Trophoblast cell (in vitro differentiated cells and primary cell): ENCODE data around the gene TMEM91.

Source experiments
- DNase-seq, 2 donors: peaks; one replicate each; pipeline ENCODE4 v3.0.0-alpha.2; 2016
- H2AFZ ChIP-seq: 2 replicates; pipeline ENCODE4 v1.6.1; 2013; ENCODE audit warnings: low read length, moderate library complexity, mild to moderate bottlenecking; ENCODE audit not compliant: insufficient read depth, poor library complexity
- H2AK5ac ChIP-seq: 2 replicates; pipeline ENCODE4 v1.6.1; 2013; ENCODE audit warnings: mild to moderate bottlenecking, low read length
- H2BK120ac ChIP-seq: 2 replicates; pipeline ENCODE4 v1.6.1; 2013; ENCODE audit warnings: low read length, mild to moderate bottlenecking, moderate library complexity; ENCODE audit not compliant: insufficient read depth, poor library complexity
- H2BK12ac ChIP-seq: 2 replicates; pipeline ENCODE4 v1.6.1; 2013; ENCODE audit warnings: mild to moderate bottlenecking, low read length, moderate library complexity
- H2BK5ac ChIP-seq: 2 replicates; pipeline ENCODE4 v1.6.1; 2013; ENCODE audit warnings: low read length, low read depth, moderate library complexity, mild to moderate bottlenecking; ENCODE audit not compliant: poor library complexity
- H3K14ac ChIP-seq: 2 replicates; pipeline ENCODE4 v1.6.1; 2013; ENCODE audit warnings: mild to moderate bottlenecking, low read length
- H3K18ac ChIP-seq: 2 replicates; pipeline ENCODE4 v1.6.1; 2013; ENCODE audit warnings: mild to moderate bottlenecking, low read length
- H3K23ac ChIP-seq: 2 replicates; pipeline ENCODE4 v1.6.1; 2013; ENCODE audit warnings: low read length
- H3K27ac ChIP-seq: 2 replicates; pipeline ENCODE4 v1.5.1; 2013; ENCODE audit warnings: low read depth, mild to moderate bottlenecking, inconsistent platforms, low read length, moderate library complexity
- H3K27me3 ChIP-seq: 2 replicates; pipeline ENCODE4 v1.6.1; 2013; ENCODE audit warnings: inconsistent platforms, mild to moderate bottlenecking, low read length, moderate library complexity; ENCODE audit not compliant: insufficient read depth
- H3K36me3 ChIP-seq, 2 experiments: 1 replicate in 1 of 2; 2 replicates in 1 of 2; pipeline ENCODE4 v1.6.1; 2013; ENCODE audit warnings: low read length in 2 of 2, mild to moderate bottlenecking in 2 of 2, moderate library complexity in 1 of 2; ENCODE audit not compliant: insufficient read depth in 2 of 2, control insufficient read depth in 1 of 2
- H3K4ac ChIP-seq: 2 replicates; pipeline ENCODE4 v1.6.1; 2013; ENCODE audit warnings: low read depth, mild to moderate bottlenecking, low read length, moderate library complexity
- H3K4me1 ChIP-seq, 2 experiments: 1 replicate in 1 of 2; 2 replicates in 1 of 2; pipeline ENCODE4 v1.6.1; 2013; ENCODE audit warnings: low read length in 2 of 2, mild to moderate bottlenecking in 2 of 2, moderate library complexity in 1 of 2; ENCODE audit not compliant: insufficient read depth in 2 of 2, control insufficient read depth in 1 of 2
- H3K4me2 ChIP-seq: 2 replicates; pipeline ENCODE4 v1.6.1; 2013; ENCODE audit warnings: inconsistent platforms, mild to moderate bottlenecking, low read length, moderate library complexity
- H3K4me3 ChIP-seq: 2 replicates; pipeline ENCODE4 v1.5.1; 2013; ENCODE audit warnings: mild to moderate bottlenecking, low read depth, low read length, inconsistent platforms
- H3K79me1 ChIP-seq: one replicate; pipeline ENCODE4 v1.6.1; 2013; ENCODE audit warnings: low read length
- H3K79me2 ChIP-seq: 2 replicates; pipeline ENCODE4 v1.6.1; 2013; ENCODE audit warnings: low read length, mild to moderate bottlenecking; ENCODE audit not compliant: control insufficient read depth, insufficient read depth, poor library complexity
- H3K9ac ChIP-seq: 2 replicates; pipeline ENCODE4 v1.6.1; 2013; ENCODE audit warnings: mild to moderate bottlenecking, low read length
- H3K9me3 ChIP-seq: 2 replicates; pipeline ENCODE4 v1.6.1; 2013; ENCODE audit warnings: low read depth, mild to moderate bottlenecking, control low read depth, inconsistent platforms, low read length; ENCODE audit not compliant: insufficient read depth
- H4K12ac ChIP-seq: 2 replicates; pipeline ENCODE4 v1.6.1; 2013; ENCODE audit warnings: low read depth, mild to moderate bottlenecking, low read length, moderate library complexity
- H4K8ac ChIP-seq: 2 replicates; pipeline ENCODE4 v1.6.1; 2013; ENCODE audit warnings: low read depth, mild to moderate bottlenecking, low read length, moderate library complexity
- H4K91ac ChIP-seq: one replicate; pipeline ENCODE4 v1.6.1; 2013; ENCODE audit warnings: low read depth, mild to moderate bottlenecking, low read length, moderate library complexity
- WGBS: extraction: QIAGEN DNeasy Blood & Tissue Kit; methylation state at CpG from one replicate; pipeline ENCODE4 v1.1.7; 2013; ENCODE audit warnings: missing lambda C conversion rate; ENCODE audit not compliant: insufficient read length, insufficient coverage; ENCODE audit errors: extremely low coverage; 5-methylcytosine and 5-hydroxymethylcytosine counted together

The TMEM91 gene

GRCh38 chr19:41424335-41425173 is 48.2 kb downstream of the TMEM91 start:
- Histone ChIP-seq H4K91ac (no peak overlapping the region), H3K9me3 (no peaks in the 10 kb centered on the region), H3K14ac (no peak overlapping the region), H4K12ac (no peak overlapping the region), H2BK12ac (no peak overlapping the region), H2AK5ac (no peak overlapping the region), H3K4me3 (peak overlapping the region; percentile 14), H3K18ac (no peak overlapping the region), H3K27ac (no peak overlapping the region), H4K8ac (no peak overlapping the region), H3K4me1 (peaks cover 14% of the 10 kb centered on the region in 2 experiments), H3K4ac (no peak overlapping the region), H3K9ac (no peak overlapping the region), H2BK120ac (no peak overlapping the region), H2BK5ac (no peak overlapping the region), H3K79me1 (peaks cover 7% of the 10 kb centered on the region), H3K23ac (no peak overlapping the region), H3K36me3 (peaks cover 31 to 39% of the 10 kb centered on the region in 2 experiments), H3K4me2 (no peak overlapping the region), H3K79me2 (peaks cover 3% of the 10 kb centered on the region), H3K27me3 (no peaks in the 10 kb centered on the region), H2AFZ (no peak overlapping the region)
- WGBS: no CpG with 5 or more reads among the region's 21 CpGs
- no peak for DNase-seq

- H2BK120ac ChIP-seq: no peak overlapping the region
- no peak overlapping the region for H2BK5ac ChIP-seq
- no peak overlapping the region for H2AFZ ChIP-seq
- H3K9me3 ChIP-seq: no peaks in the 10 kb centered on the region
- H2BK12ac ChIP-seq: no peak overlapping the region
- H3K18ac ChIP-seq: no peak overlapping the region
- no CpG with 5 or more reads among the region's 28 CpGs for WGBS
- H4K12ac ChIP-seq: no peak overlapping the region
- no peak overlapping the region for H3K4ac ChIP-seq
- H3K27ac ChIP-seq: no peak overlapping the region
- H3K14ac ChIP-seq: no peak overlapping the region
- H2AK5ac ChIP-seq: no peak overlapping the region
- DNase-seq: no peak
- no peak overlapping the region for H3K9ac ChIP-seq
- no peaks in the 10 kb centered on the region for H3K27me3 ChIP-seq
- no peak overlapping the region for H3K23ac ChIP-seq
- peaks cover 3% of the 10 kb centered on the region for H3K79me2 ChIP-seq
- H4K91ac ChIP-seq: no peak overlapping the region
- no peak overlapping the region for H4K8ac ChIP-seq
- peaks cover 14% of the 10 kb centered on the region in 2 experiments for H3K4me1 ChIP-seq
- H3K36me3 ChIP-seq: peaks cover 31 to 35% of the 10 kb centered on the region in 2 experiments
- H3K4me2 ChIP-seq: no peak overlapping the region
- no peak overlapping the region for H3K4me3 ChIP-seq
- H3K79me1 ChIP-seq: peaks cover 7% of the 10 kb centered on the region
Measured at GRCh38 chr19:41425174-41426115, 49.1 kb downstream of the TMEM91 start.

- Histone ChIP-seq H3K9ac (no peak overlapping the region), H3K4ac (no peak overlapping the region), H2AFZ (no peak overlapping the region), H2AK5ac (peak overlapping the region; percentile 60), H2BK120ac (no peak overlapping the region), H2BK5ac (peak overlapping the region; percentile 58), H4K8ac (peak overlapping the region; percentile 86), H2BK12ac (peak overlapping the region; percentile 10), H4K91ac (peak overlapping the region; percentile 71), H3K4me2 (peak overlapping the region; percentile 84), H3K4me1 (peaks cover 14% of the 10 kb centered on the region in 2 experiments), H3K36me3 (peaks cover 35 to 37% of the 10 kb centered on the region in 2 experiments), H3K27me3 (no peaks in the 10 kb centered on the region), H4K12ac (no peak overlapping the region), H3K27ac (no peak overlapping the region), H3K18ac (no peak overlapping the region), H3K4me3 (no peak overlapping the region), H3K14ac (peak overlapping the region; percentile 74), H3K79me1 (peaks cover 7% of the 10 kb centered on the region), H3K23ac (no peak overlapping the region), H3K9me3 (no peaks in the 10 kb centered on the region), H3K79me2 (peaks cover 3% of the 10 kb centered on the region)
- no peak for DNase-seq
- WGBS: no CpG with 5 or more reads among the region's 36 CpGs
Measured at GRCh38 chr19:41426116-41426841, 49.9 kb downstream of the TMEM91 start.
